Stimulated activated CD8-positive, alpha-beta memory T cell treated with anti-CD3 and anti-CD28 coated beads, Interleukin-2, amount 100 ng/mL, for 48 hours (primary cell): ENCODE data around the gene RPS5.
A peak's percentile ranks its signal among the peaks of the same experiment; 100 is the strongest.
"Not testable (repeated sequence)": the region's sequence is repeated elsewhere in the genome, so short reads cannot be mapped to it uniquely, and the experiment has no call there.

Experiments used
- DNase-seq, 2 donors: peaks; one replicate each; pipeline ENCODE4 v3.0.0-alpha.2; 2020; ENCODE audit warnings: low read depth in 2 of 2

The RPS5 gene

GRCh38 chr19:58385313-58385890 is 1.7 kb upstream of the RPS5 start:
- no peak for DNase-seq

- no peak for DNase-seq
Measured at GRCh38 chr19:58385891-58386575, 1.0 kb upstream of the RPS5 start.

GRCh38 chr19:58387338-58388174 is 487 bp downstream of the RPS5 start:
- DNase-seq: no peak

- DNase-seq: no peak
Measured at GRCh38 chr19:58388175-58388526, 1.1 kb downstream of the RPS5 start.

GRCh38 chr19:58392945-58393724 is 6.1 kb downstream of the RPS5 start:
- DNase-seq: no peak

GRCh38 chr19:58393725-58394033 is 6.6 kb downstream of the RPS5 start:
- no peak for DNase-seq

GRCh38 chr19:58394821-58395219 is 7.8 kb downstream of the RPS5 start:
- DNase-seq: no peak

- DNase-seq: no peak
Measured at GRCh38 chr19:58395220-58395978, 8.3 kb downstream of the RPS5 start, which contains the start of gene RNF225. TSS of gene RNF225 (plus strand) at chr19:58395656. CDS start at chr19:58396090, 434 bp downstream.

- DNase-seq: no peak
Measured at GRCh38 chr19:58395979-58396627, 9.0 kb downstream of the RPS5 start.

GRCh38 chr19:58396691-58397532 is 9.8 kb downstream of the RPS5 start:
- DNase-seq: no peak

- DNase-seq: no peak
Measured at GRCh38 chr19:58397533-58398037, 10.5 kb downstream of the RPS5 start.

GRCh38 chr19:58398087-58398486 is 11.0 kb downstream of the RPS5 start:
- DNase-seq: no peak

- DNase-seq: no peak
Measured at GRCh38 chr19:58398545-58398944, 11.5 kb downstream of the RPS5 start.

- no peak for DNase-seq
Measured at GRCh38 chr19:58399903-58400302, 12.8 kb downstream of the RPS5 start.

- DNase-seq: no peak
Measured at GRCh38 chr19:58400316-58400915, 13.3 kb downstream of the RPS5 start.

- DNase-seq: peak; percentile 98
Measured at GRCh38 chr19:58400916-58401839, 14.1 kb downstream of the RPS5 start.

GRCh38 chr19:58401840-58402421 is 14.9 kb downstream of the RPS5 start:
- no peak for DNase-seq

- DNase-seq: not testable (repeated sequence)
Measured at GRCh38 chr19:58403920-58404478, 16.9 kb downstream of the RPS5 start.
